ENCODE data around the gene PEAK1.

The PEAK1 gene

DNA sequence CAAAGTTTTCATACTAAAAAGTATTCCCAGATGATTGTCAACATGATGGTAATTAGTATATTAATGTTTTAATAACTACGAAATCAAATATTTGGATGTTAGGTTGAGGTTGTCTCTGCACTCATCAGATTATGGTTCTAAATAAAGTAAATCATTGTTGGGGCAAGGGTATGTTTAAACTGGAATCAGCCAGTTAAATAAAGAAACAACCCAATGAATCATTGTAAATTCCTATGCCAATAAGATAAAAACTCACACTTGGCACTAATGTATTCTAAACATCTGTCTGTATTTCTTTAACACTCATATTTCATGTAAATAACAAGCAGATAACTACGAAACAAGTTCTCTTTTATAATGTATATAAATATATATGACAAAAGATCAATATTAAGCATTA lies 92.7 kb downstream of the PEAK1 start (continued):
- TF ChIP-seq PATZ1 (CRISPR knock-in tag; IDR thresholded peaks at IDR 0.05; ENCODE audit: borderline replicate concordance), result no peak

DNA sequence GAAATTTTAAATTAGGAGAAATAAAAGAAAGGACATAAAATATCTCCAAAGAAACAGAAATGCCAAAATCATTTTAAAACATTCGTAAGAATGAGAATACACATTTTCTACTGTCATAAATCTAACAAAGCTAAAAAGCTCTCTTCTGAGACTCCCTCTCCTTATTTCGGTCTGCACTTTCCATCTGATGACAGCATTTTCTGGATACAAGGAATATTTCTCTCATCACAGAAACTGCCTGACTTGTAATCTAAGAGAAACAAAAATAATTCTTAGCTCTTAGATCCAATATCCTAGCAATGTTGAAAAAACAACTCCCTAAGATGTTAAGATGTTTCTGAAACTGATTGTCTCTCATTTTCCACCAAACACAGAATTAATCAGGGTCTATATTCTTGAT lies 93.5 kb downstream of the PEAK1 start:
- TF ChIP-seq ARNTL (CRISPR knock-in tag; IDR thresholded peaks at IDR 0.05; ENCODE audit: borderline replicate concordance, low read depth) (no peak), POU6F1 (CRISPR knock-in tag; IDR thresholded peaks at IDR 0.05; ENCODE audit: borderline replicate concordance, low read depth) (no peak), ZFP3 (CRISPR knock-in tag; IDR thresholded peaks at IDR 0.05) (no peak), ZNF70 (CRISPR knock-in tag; IDR thresholded peaks at IDR 0.05) (no peak), ZNF8 (CRISPR knock-in tag; IDR thresholded peaks at IDR 0.05) (no peak), PATZ1 (CRISPR knock-in tag; IDR thresholded peaks at IDR 0.05; ENCODE audit: borderline replicate concordance) (no peak), CSRNP3 (CRISPR knock-in tag; IDR thresholded peaks at IDR 0.05) (no peak), SNAI2 (CRISPR knock-in tag; IDR thresholded peaks at IDR 0.05) (no peak), RARB (CRISPR knock-in tag; IDR thresholded peaks at IDR 0.05) (no peak), TOX (CRISPR knock-in tag; IDR thresholded peaks at IDR 0.05; ENCODE audit: borderline replicate concordance) (no peak), ZFP30 (CRISPR knock-in tag; IDR thresholded peaks at IDR 0.05) (no peak), BACH2 (CRISPR knock-in tag; IDR thresholded peaks at IDR 0.05; ENCODE audit: borderline replicate concordance) (no peak), ZNF565 (CRISPR knock-in tag; conservative IDR thresholded peaks at IDR 0.05; ENCODE audit: low read depth) (no peak)
- TF ChIP-seq, protein P1, sequence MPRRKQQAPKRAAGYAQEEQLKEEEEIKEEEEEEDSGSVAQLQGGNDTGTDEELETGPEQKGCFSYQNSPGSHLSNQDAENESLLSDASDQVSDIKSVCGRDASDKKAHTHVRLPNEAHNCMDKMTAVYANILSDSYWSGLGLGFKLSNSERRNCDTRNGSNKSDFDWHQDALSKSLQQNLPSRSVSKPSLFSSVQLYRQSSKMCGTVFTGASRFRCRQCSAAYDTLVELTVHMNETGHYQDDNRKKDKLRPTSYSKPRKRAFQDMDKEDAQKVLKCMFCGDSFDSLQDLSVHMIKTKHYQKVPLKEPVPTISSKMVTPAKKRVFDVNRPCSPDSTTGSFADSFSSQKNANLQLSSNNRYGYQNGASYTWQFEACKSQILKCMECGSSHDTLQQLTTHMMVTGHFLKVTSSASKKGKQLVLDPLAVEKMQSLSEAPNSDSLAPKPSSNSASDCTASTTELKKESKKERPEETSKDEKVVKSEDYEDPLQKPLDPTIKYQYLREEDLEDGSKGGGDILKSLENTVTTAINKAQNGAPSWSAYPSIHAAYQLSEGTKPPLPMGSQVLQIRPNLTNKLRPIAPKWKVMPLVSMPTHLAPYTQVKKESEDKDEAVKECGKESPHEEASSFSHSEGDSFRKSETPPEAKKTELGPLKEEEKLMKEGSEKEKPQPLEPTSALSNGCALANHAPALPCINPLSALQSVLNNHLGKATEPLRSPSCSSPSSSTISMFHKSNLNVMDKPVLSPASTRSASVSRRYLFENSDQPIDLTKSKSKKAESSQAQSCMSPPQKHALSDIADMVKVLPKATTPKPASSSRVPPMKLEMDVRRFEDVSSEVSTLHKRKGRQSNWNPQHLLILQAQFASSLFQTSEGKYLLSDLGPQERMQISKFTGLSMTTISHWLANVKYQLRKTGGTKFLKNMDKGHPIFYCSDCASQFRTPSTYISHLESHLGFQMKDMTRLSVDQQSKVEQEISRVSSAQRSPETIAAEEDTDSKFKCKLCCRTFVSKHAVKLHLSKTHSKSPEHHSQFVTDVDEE (CRISPR knock-in tag; IDR thresholded peaks at IDR 0.05), result no peak
- ATAC-seq, result no peak

GRCh38 chr15:77312523-77312922 lies 107.4 kb downstream of the PEAK1 start:
- TF ChIP-seq ZNF70 (CRISPR knock-in tag; IDR thresholded peaks at IDR 0.05), result no peak
- no peak for TF ChIP-seq ZNF8 (CRISPR knock-in tag; IDR thresholded peaks at IDR 0.05)
- TF ChIP-seq PATZ1 (CRISPR knock-in tag; IDR thresholded peaks at IDR 0.05; ENCODE audit: borderline replicate concordance), result no peak
- TF ChIP-seq, protein P1 (CRISPR knock-in tag; IDR thresholded peaks at IDR 0.05), result no peak
- no peak for TF ChIP-seq SNAI2 (CRISPR knock-in tag; IDR thresholded peaks at IDR 0.05)
- no peak for TF ChIP-seq ISL1 (CRISPR knock-in tag; IDR thresholded peaks at IDR 0.05)
- no peak for TF ChIP-seq POU6F1 (CRISPR knock-in tag; IDR thresholded peaks at IDR 0.05; ENCODE audit: borderline replicate concordance, low read depth)
- TF ChIP-seq TOX (CRISPR knock-in tag; IDR thresholded peaks at IDR 0.05; ENCODE audit: borderline replicate concordance), result no peak
- TF ChIP-seq ESRRG (CRISPR knock-in tag; IDR thresholded peaks at IDR 0.05), result no peak
- ATAC-seq, result peak; percentile 87

Data from SK-N-SH treated with all-trans-retinoic acid at 6 μM for 48 hours (cell line).